Vagina (tissue), 2 donors: Measurements from ENCODE around the gene DPYD. TPM values are rescaled to one million over a fixed set of nuclear protein-coding genes. Genes with fewer than 3 reads are reported as not detected.

Experiments used
- DNase-seq, 2 donors: peaks; one replicate each; pipeline ENCODE4 v3.0.0-alpha.2; 2017; ENCODE audit errors: extremely low spot score in 2 of 2
- H3K27ac ChIP-seq: fragments of 200-600 bp; sonication (generic); one replicate; pipeline ENCODE4 v1.5.1; 2019
- H3K27me3 ChIP-seq: fragments of 200-600 bp; sonication (generic); one replicate; pipeline ENCODE4 v1.5.1; 2019
- H3K36me3 ChIP-seq, 2 donors: fragments of 200-600 bp; sonication (generic); one replicate each; pipeline ENCODE4 v1.5.1; 2017 to 2019
- H3K4me1 ChIP-seq: fragments of 200-600 bp; sonication (generic); one replicate; pipeline ENCODE4 v1.5.1; 2019
- H3K4me3 ChIP-seq, 2 donors: fragments of 200-600 bp; sonication (generic); 1 replicate in 1 of 2; 2 replicates in 1 of 2; pipeline ENCODE4 v1.5.1; 2016 to 2019
- H3K9me3 ChIP-seq: fragments of 200-600 bp; sonication (generic); one replicate; pipeline ENCODE4 v1.5.1; 2019
- POLR2A ChIP-seq, 2 donors: fragments of 450-650 bp; IDR thresholded peaks; one replicate each; pipeline ENCODE4 v1.6.1; 2017; ENCODE audit warnings: antibody characterized with exemption in 2 of 2, mild to moderate bottlenecking in 2 of 2, moderate library complexity in 2 of 2
- POLR2AphosphoS5 ChIP-seq, 2 donors: sonication (generic); formaldehyde crosslinking; IDR thresholded peaks; one replicate each; pipeline ENCODE4 v1.9.0; 2017; ENCODE audit warnings: antibody characterized with exemption in 2 of 2, mild to moderate bottlenecking in 2 of 2, low read depth in 1 of 2; ENCODE audit not compliant: insufficient read depth in 1 of 2
- intact Hi-C: fragments of 100-400 bp; cut with DNase I; formaldehyde crosslinking; loops from one replicate; pipeline ENCODE4 v1.15.1; 2023
- total RNA-seq: library from RNA; depleted of rRNA; stranded (reverse); fragments of >200 nt; gene quantifications from one replicate; pipeline ENCODE4 v1.2.3, GENCODE V29; 2016
- TF ChIP-seq, protein P1 (sequence below), 3 experiments: fragments of 450-650 bp in 2 of 3; fragments of 200-600 bp in 1 of 3; sonication (generic) in 1 of 3; IDR thresholded peaks; one replicate each; pipeline ENCODE4 v1.5.1; 2017 to 2019; ENCODE audit warnings: antibody characterized with exemption in 3 of 3, mild to moderate bottlenecking in 2 of 3, moderate library complexity in 2 of 3

DPYD gene
- total RNA-seq, 1 donor from 2014 or later: 45.7 TPM

DNA sequence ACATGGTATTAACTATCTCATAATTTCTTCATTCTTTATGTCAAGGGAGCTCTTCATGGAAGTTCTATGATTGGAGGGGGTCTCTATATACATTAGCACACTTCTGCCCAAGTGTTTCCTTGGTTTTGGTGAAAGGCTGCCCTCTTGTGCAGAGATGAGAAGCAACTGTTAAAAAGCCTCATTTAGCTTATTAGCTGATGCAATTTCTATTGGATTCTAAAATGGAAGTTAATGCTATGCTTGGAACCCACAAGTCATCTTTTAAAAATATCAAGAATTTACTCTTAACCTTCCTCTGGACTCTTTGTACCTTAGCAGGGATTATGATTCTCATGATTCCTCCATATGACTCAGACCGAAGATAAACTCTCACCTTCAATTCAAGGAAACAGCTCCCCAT is 870.3 kb downstream of the DPYD start:
- Histone ChIP-seq H3K4me3 (no peak overlapping the region), H3K27me3 (no peaks in the 10 kb centered on the region), H3K36me3 (no peaks in the 10 kb centered on the region), H3K27ac (no peak overlapping the region), H3K4me1 (peaks cover 16% of the 10 kb centered on the region), H3K9me3 (no peaks in the 10 kb centered on the region)
- intact Hi-C loops: no loop called here
- no peak for DNase-seq
- TF ChIP-seq POLR2AphosphoS5 (IDR thresholded peaks at IDR 0.05; ENCODE audit: insufficient read depth in 1 of 2, low read depth in 1 of 2): no peak
- TF ChIP-seq, protein P1, sequence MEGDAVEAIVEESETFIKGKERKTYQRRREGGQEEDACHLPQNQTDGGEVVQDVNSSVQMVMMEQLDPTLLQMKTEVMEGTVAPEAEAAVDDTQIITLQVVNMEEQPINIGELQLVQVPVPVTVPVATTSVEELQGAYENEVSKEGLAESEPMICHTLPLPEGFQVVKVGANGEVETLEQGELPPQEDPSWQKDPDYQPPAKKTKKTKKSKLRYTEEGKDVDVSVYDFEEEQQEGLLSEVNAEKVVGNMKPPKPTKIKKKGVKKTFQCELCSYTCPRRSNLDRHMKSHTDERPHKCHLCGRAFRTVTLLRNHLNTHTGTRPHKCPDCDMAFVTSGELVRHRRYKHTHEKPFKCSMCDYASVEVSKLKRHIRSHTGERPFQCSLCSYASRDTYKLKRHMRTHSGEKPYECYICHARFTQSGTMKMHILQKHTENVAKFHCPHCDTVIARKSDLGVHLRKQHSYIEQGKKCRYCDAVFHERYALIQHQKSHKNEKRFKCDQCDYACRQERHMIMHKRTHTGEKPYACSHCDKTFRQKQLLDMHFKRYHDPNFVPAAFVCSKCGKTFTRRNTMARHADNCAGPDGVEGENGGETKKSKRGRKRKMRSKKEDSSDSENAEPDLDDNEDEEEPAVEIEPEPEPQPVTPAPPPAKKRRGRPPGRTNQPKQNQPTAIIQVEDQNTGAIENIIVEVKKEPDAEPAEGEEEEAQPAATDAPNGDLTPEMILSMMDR (IDR thresholded peaks at IDR 0.05): no peak
- no peak for TF ChIP-seq POLR2A (IDR thresholded peaks at IDR 0.05)

DNA sequence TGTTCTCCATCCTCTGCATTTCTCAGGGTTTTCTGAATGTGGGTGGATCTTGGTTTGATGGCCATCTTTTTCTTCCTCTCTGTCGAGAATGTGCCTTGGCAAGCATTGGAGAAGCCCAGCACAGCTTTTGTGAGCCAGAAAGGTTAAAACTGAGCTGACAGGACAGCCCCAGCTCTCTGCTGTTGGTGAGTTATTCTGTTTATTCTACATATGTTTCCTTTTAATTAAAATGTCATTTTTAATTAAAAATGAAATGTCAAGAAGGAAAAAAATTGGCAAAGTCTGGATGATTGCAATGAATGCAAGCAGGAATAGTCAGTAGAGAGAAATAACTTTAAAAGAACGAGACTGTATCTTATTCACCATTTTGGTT is 873.4 kb downstream of the DPYD start:
- DNase-seq: no peak
- Histone ChIP-seq H3K9me3 (no peaks in the 10 kb centered on the region), H3K27me3 (no peaks in the 10 kb centered on the region), H3K4me1 (peaks cover 16% of the 10 kb centered on the region), H3K27ac (no peak overlapping the region), H3K36me3 (no peaks in the 10 kb centered on the region), H3K4me3 (no peak overlapping the region)
- intact Hi-C loops: no loop called here
- no peak for TF ChIP-seq POLR2A (IDR thresholded peaks at IDR 0.05)
- TF ChIP-seq POLR2AphosphoS5 (IDR thresholded peaks at IDR 0.05; ENCODE audit: insufficient read depth in 1 of 2, low read depth in 1 of 2): no peak
- TF ChIP-seq, protein P1 (IDR thresholded peaks at IDR 0.05): no peak

- no peak for TF ChIP-seq POLR2AphosphoS5 (IDR thresholded peaks at IDR 0.05; ENCODE audit: insufficient read depth in 1 of 2, low read depth in 1 of 2)
- TF ChIP-seq, protein P1 (IDR thresholded peaks at IDR 0.05): no peak
- no peak for TF ChIP-seq POLR2A (IDR thresholded peaks at IDR 0.05)
- no peak overlapping the region for H3K4me3 ChIP-seq
- no peak overlapping the region for H3K27ac ChIP-seq
- peaks cover 16% of the 10 kb centered on the region for H3K4me1 ChIP-seq
- intact Hi-C loops: no loop called here
- H3K36me3 ChIP-seq: no peaks in the 10 kb centered on the region
- DNase-seq: no peak
- no peaks in the 10 kb centered on the region for H3K27me3 ChIP-seq
- H3K9me3 ChIP-seq: no peaks in the 10 kb centered on the region
Observed at GRCh38 chr1:97046765-97047420, 873.9 kb downstream of the DPYD start.

DNA sequence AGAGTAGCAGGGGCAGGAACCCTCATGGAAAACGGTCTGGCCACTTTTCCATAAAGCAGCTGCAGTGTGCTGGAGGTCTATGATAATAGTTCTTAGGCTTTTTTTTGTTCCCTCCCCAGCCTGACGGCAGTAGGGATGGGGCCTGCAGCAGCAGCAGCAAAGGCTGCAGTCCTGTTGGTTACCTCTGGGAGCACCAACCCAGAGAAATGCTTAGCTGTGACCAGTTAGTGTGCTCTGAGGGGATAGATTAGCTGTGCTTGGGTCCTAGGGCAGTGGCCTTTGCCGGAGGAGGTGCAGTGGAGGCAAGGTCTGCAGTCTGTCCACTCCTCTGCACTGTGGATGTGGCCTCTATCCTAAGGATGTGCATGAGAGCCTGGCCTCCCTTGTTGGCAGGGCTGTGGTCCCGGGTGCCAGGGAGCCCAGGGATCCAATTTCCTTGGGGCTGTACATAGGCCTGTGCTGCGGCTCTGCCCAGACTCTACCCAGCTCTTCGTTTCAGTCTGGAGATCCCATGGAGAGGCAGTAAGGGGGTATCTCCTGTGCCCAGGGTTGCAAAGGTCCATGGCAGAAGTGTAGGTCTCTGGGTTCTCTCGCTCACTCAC is 876.6 kb downstream of the DPYD start:
- no peaks in the 10 kb centered on the region for H3K9me3 ChIP-seq
- intact Hi-C loops: no loop called here
- TF ChIP-seq POLR2A (IDR thresholded peaks at IDR 0.05): no peak
- TF ChIP-seq POLR2AphosphoS5 (IDR thresholded peaks at IDR 0.05; ENCODE audit: insufficient read depth in 1 of 2, low read depth in 1 of 2): no peak
- TF ChIP-seq, protein P1 (IDR thresholded peaks at IDR 0.05): no peak
- H3K27me3 ChIP-seq: no peaks in the 10 kb centered on the region
- no peak overlapping the region for H3K4me3 ChIP-seq
- H3K27ac ChIP-seq: no peak overlapping the region
- peaks cover 16% of the 10 kb centered on the region for H3K4me1 ChIP-seq
- no peaks in the 10 kb centered on the region for H3K36me3 ChIP-seq
- no peak for DNase-seq

GRCh38 chr1:97042551-97042950 is 878.3 kb downstream of the DPYD start:
- intact Hi-C loops: no loop called here
- H3K27ac ChIP-seq: no peak overlapping the region
- H3K36me3 ChIP-seq: no peaks in the 10 kb centered on the region
- TF ChIP-seq POLR2A (IDR thresholded peaks at IDR 0.05) (no peak), POLR2AphosphoS5 (IDR thresholded peaks at IDR 0.05; ENCODE audit: insufficient read depth in 1 of 2, low read depth in 1 of 2) (no peak)
- TF ChIP-seq, protein P1 (IDR thresholded peaks at IDR 0.05): no peak
- DNase-seq: no peak
- no peaks in the 10 kb centered on the region for H3K27me3 ChIP-seq
- H3K4me1 ChIP-seq: peaks cover 10% of the 10 kb centered on the region
- H3K4me3 ChIP-seq: no peak overlapping the region
- H3K9me3 ChIP-seq: no peaks in the 10 kb centered on the region
